BLaER1 (cell line): ENCODE results near the gene CHD9.

ENCODE experiments used
- H3K27ac ChIP-seq: shearing (Covaris generic); formaldehyde crosslinking; 2 replicates; pipeline ENCODE4 v1.8.1; 2022
- H3K27me3 ChIP-seq: shearing (Covaris generic); formaldehyde crosslinking; 2 replicates; pipeline ENCODE4 v1.8.1; 2022
- H3K36me3 ChIP-seq: shearing (Covaris generic); formaldehyde crosslinking; 2 replicates; pipeline ENCODE4 v1.8.1; 2022
- H3K4me1 ChIP-seq: shearing (Covaris generic); formaldehyde crosslinking; 2 replicates; pipeline ENCODE4 v1.8.1; 2022
- H3K4me2 ChIP-seq: shearing (Covaris generic); formaldehyde crosslinking; 2 replicates; pipeline ENCODE4 v1.8.1; 2022
- H3K4me3 ChIP-seq: shearing (Covaris generic); formaldehyde crosslinking; 2 replicates; pipeline ENCODE4 v1.8.1; 2022
- H3K9ac ChIP-seq: shearing (Covaris generic); formaldehyde crosslinking; 2 replicates; pipeline ENCODE4 v1.8.1; 2022
- H3K9me3 ChIP-seq: shearing (Covaris generic); formaldehyde crosslinking; 2 replicates; pipeline ENCODE4 v1.8.1; 2022
- H4K20me1 ChIP-seq: shearing (Covaris generic); formaldehyde crosslinking; 2 replicates; pipeline ENCODE4 v1.8.1; 2022
- Cebpa-rat ChIP-seq: shearing (Covaris generic); IDR thresholded peaks from 2 replicates; pipeline ENCODE4 v1.8.1; 2022

CHD9 gene

DNA sequence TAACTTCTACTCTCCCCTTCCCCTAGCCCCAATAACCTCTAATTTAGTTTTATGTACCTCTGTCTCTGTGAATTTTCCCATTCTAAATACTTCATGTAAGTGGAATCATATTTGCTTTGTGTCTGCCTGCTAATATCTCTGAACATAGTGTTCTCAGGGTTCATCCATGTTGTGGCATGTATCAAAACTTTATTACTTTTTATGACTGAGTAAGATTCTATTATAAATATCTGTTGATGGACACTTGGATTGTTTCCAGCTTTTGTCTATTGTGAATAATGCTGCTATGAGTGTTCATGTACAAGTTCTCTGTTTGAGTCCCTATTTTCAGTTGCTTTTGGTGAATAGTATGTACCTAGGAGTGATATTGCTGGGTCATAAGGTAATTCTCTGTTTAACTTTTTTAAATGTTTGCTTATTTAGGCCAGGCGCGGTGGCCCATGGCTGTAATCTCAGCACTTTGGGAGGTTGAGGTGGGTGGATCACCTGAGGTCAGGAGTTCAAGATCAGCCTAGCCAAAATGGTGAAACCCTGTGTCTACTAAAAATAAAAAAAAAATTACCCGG lies 92.8 kb downstream of the CHD9 start:
- peaks cover 18% of the 10 kb centered on the region for H3K36me3 ChIP-seq
- peaks cover 34% of the 10 kb centered on the region for H3K9me3 ChIP-seq
- no peak overlapping the region for H3K4me2 ChIP-seq
- no peak overlapping the region for H3K4me3 ChIP-seq
- H3K27ac ChIP-seq: no peak overlapping the region
- peaks cover 19% of the 10 kb centered on the region; the same call in 1 of the 2 replicates for H4K20me1 ChIP-seq
- no peaks in the 10 kb centered on the region for H3K27me3 ChIP-seq
- TF ChIP-seq Cebpa-rat: no peak
- H3K9ac ChIP-seq: no peak overlapping the region
- H3K4me1 ChIP-seq: no peaks in the 10 kb centered on the region

DNA sequence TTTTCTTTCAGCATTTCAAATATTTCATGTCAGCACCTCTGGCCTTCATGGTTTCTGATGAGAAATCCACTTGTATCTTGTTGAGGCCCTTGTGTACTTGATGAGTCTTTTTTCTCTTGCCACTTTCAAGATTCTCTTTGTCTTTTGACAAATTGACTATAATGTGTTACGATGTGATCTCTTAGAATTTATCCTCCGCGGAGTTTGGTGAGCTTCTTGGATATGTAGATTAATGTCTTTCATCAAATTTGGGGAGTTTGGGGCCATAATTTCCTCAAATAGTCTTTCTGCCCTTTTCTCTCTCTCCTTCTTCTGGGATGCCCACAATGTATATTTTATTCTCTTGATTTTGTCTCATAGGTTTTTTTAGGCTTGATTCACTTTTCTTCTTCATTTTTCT lies 96.0 kb downstream of the CHD9 start:
- no peak overlapping the region for H3K4me2 ChIP-seq
- H3K9me3 ChIP-seq: peaks cover 34% of the 10 kb centered on the region
- no peaks in the 10 kb centered on the region for H3K27me3 ChIP-seq
- no peak overlapping the region for H3K4me3 ChIP-seq
- H3K4me1 ChIP-seq: no peaks in the 10 kb centered on the region
- peaks cover 45% of the 10 kb centered on the region for H4K20me1 ChIP-seq
- H3K27ac ChIP-seq: no peak overlapping the region
- no peak for TF ChIP-seq Cebpa-rat
- no peak overlapping the region for H3K9ac ChIP-seq
- peaks cover 20% of the 10 kb centered on the region for H3K36me3 ChIP-seq

DNA sequence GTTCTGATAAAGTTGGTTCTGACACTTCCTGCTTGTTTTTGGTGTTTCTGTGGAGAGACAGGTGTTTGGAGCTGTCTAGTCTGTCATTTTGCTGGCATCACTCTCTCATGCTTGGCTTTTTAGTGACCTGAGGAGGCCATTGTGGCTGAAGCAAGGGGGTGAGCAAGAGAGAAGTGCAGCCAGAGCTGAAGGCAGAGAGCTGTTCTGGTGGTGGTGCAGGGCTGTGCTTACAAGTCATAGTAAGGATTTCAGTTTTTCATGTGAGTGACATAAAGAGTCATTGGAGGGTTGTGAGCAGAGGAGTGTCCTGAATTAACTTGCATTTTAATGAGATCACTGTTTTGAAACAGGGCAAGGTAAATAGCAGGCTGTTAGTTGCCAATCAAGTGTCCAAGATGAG lies 97.5 kb downstream of the CHD9 start:
- H3K27ac ChIP-seq: no peak overlapping the region
- TF ChIP-seq Cebpa-rat: no peak
- H3K4me3 ChIP-seq: no peak overlapping the region

DNA sequence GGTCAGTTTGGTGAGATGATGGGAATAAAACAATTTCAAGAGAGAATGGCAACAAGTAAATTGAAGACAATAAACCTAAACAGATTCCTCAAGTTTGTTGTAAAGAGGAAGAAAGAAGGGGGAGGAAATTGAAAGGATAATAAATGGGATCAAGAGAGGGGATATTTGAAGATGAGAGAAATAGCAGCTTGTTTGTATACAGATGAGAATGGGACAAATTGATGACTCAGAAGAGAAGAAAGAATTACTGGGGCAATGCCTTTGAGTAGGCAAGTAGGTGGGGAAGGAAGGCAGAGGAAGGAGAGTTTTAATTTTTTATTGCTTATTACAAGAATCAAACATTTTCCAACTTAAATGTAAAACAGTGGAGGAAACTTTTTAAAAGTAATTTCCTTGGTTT lies 98.3 kb downstream of the CHD9 start:
- Histone ChIP-seq H3K4me2 (no peak overlapping the region), H3K36me3 (peaks cover 30% of the 10 kb centered on the region), H3K9me3 (peaks cover 28% of the 10 kb centered on the region), H3K4me1 (no peaks in the 10 kb centered on the region), H3K9ac (no peak overlapping the region), H3K27ac (no peak overlapping the region), H3K27me3 (no peaks in the 10 kb centered on the region), H3K4me3 (no peak overlapping the region), H4K20me1 (peaks cover 46% of the 10 kb centered on the region)
- TF ChIP-seq Cebpa-rat: no peak

More for the DNA sequence above, 97.5 kb downstream of the CHD9 start:
- peaks cover 48% of the 10 kb centered on the region for H4K20me1 ChIP-seq
- peaks cover 35% of the 10 kb centered on the region for H3K36me3 ChIP-seq
- no peaks in the 10 kb centered on the region for H3K27me3 ChIP-seq
- no peak overlapping the region for H3K4me2 ChIP-seq
- peaks cover 34% of the 10 kb centered on the region for H3K9me3 ChIP-seq
- no peaks in the 10 kb centered on the region for H3K4me1 ChIP-seq
- no peak overlapping the region for H3K9ac ChIP-seq

DNA sequence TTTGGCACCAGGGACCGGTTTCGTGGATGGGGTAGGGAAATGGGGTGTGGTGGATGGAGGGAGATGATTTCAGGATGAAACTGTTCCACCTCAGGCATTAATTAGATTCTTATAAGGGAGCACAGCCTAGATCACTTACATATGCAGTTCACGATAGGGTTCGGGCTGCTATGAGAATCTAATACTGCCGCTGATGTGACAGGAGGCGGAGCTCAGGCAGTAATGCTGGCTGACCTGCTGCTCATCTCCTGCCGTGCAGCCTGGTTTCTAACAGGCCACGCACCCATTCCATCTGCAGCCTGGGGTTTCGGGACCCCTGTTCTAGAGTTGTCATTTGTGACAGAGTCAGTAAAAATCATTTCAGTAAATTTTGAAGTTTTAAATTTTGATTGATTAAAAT lies 99.7 kb downstream of the CHD9 start:
- no peak for TF ChIP-seq Cebpa-rat
- Histone ChIP-seq H3K9me3 (peaks cover 15% of the 10 kb centered on the region), H3K36me3 (peaks cover 28% of the 10 kb centered on the region), H3K4me2 (no peak overlapping the region), H3K9ac (no peak overlapping the region), H3K4me1 (no peaks in the 10 kb centered on the region), H3K27me3 (no peaks in the 10 kb centered on the region), H3K27ac (no peak overlapping the region), H3K4me3 (no peak overlapping the region), H4K20me1 (peaks cover 57% of the 10 kb centered on the region)

DNA sequence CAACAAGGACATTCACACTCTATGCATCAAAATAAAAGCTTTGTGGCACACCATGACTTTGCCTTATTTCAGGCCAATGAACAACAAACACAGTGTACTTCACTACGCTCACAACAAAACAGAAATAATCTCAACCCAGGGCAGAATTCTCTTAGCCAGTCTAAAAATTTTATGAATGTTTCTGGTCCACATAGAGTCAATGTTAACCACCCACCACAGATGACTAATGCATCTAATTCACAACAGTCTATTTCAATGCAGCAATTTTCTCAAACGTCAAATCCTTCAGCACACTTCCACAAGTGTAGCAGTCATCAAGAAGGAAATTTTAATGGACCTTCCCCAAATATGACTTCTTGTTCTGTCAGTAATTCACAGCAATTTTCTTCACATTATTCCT lies 101.7 kb downstream of the CHD9 start:
- H3K4me2 ChIP-seq: no peak overlapping the region
- TF ChIP-seq Cebpa-rat: no peak
- H3K4me1 ChIP-seq: no peaks in the 10 kb centered on the region
- H3K9ac ChIP-seq: no peak overlapping the region
- peaks cover 66% of the 10 kb centered on the region for H4K20me1 ChIP-seq
- peaks cover 27% of the 10 kb centered on the region for H3K36me3 ChIP-seq
- H3K9me3 ChIP-seq: no peaks in the 10 kb centered on the region
- H3K4me3 ChIP-seq: no peak overlapping the region
- H3K27me3 ChIP-seq: no peaks in the 10 kb centered on the region
- H3K27ac ChIP-seq: no peak overlapping the region

DNA sequence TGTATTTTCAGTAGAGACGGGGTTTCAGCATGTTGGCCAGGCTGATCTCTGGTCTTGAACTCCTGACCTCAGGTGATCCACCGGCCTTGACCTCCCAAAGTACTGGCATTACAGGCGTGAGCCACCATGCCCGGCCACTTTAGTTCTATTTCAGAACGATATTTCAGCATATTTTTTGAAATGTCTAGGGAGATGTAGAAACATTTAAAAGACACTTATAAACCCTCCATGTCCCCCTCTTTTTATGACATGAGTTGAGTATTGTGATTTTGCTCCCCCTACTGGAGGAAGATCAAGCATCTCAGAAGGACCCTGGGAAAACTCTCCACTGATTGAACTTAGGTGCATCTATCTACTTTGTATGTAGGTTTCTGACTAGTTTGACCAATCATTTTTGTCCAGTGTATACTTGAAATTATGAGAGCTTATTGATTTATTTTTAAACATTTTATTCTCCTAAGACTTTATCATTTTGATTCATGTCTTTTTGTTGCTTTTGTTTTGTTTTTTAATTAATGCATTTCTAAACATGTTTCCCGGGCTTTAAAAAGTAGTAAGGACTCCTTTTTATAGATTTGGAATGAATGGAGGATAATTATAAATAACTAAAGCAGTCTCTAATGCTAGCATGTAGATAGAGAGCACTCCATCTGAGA lies 105.1 kb downstream of the CHD9 start:
- Histone ChIP-seq H3K9me3 (no peaks in the 10 kb centered on the region), H3K27ac (no peak overlapping the region), H3K4me3 (no peak overlapping the region), H3K27me3 (no peaks in the 10 kb centered on the region), H4K20me1 (peaks cover 59% of the 10 kb centered on the region; the same call in 1 of the 2 replicates), H3K9ac (no peak overlapping the region), H3K36me3 (peaks cover 47% of the 10 kb centered on the region), H3K4me1 (no peaks in the 10 kb centered on the region), H3K4me2 (no peak overlapping the region)
- TF ChIP-seq Cebpa-rat: no peak

DNA sequence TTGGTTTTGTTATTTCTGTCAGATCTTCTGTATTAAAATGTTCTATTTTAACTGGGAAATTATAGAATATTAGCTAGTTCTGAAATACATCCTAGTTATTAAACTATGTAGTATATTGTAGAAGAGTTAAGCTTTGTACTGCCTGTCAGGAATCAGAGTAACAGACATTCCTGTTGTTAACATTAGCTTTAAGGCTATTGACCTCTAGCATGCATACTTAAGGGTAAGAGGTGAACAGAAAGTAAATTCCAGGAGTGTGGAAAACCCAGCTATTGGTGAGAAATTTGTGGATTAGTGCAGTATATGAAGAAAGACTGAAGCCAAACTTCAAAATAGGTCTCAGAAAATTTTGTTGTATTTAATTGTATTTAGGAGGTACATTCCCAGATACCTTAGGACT lies 111.3 kb downstream of the CHD9 start:
- H3K4me3 ChIP-seq: no peak overlapping the region
- H3K27me3 ChIP-seq: no peaks in the 10 kb centered on the region
- TF ChIP-seq Cebpa-rat: no peak
- no peak overlapping the region for H3K9ac ChIP-seq
- H3K36me3 ChIP-seq: peaks cover 28% of the 10 kb centered on the region
- H3K9me3 ChIP-seq: no peaks in the 10 kb centered on the region
- H3K4me1 ChIP-seq: no peaks in the 10 kb centered on the region
- no peak overlapping the region for H3K27ac ChIP-seq
- no peak overlapping the region for H3K4me2 ChIP-seq
- peaks cover 39% of the 10 kb centered on the region; the same call in 1 of the 2 replicates for H4K20me1 ChIP-seq

DNA sequence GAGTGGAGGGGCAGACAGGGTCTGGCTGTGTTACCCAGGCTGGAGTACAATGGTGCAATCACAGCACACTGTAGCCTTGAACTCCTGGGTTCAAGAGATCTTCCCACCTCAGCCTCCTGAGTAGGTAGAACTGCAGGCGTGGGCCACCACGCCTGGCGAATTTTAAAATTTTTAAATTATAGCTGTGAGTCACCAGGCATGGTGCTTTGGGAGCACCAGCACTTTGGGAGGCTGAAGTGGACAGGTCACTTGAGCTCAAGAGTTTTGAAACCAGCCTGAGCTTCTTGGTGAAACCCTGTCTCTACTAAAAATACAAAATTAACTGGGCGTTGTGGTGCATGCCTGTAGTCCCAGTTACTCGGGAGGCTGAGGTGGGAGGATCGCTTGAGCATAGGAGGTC lies 114.0 kb downstream of the CHD9 start:
- Histone ChIP-seq H3K36me3 (peaks cover 18% of the 10 kb centered on the region), H3K9me3 (no peaks in the 10 kb centered on the region), H3K4me2 (no peak overlapping the region)

DNA sequence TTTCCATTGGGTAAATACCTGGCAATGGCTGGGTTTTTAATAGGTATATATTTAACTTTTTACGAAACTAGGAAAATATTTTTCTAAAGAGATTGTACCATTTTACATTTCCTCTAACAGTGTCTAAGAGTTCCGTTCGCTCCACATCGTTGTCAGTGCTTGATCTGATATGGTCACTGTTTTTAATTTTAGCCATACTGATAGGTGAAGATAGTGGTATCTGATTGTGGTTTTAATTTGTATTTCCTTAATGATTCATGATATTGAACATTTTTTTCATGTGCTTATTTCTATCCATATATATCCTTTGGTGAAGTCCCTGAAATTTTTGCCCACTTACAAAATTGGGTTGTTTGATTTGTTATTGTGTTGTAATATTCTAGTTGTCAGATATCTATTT lies 117.7 kb downstream of the CHD9 start:
- H3K4me2 ChIP-seq: no peak overlapping the region
- H3K9ac ChIP-seq: no peak overlapping the region
- H3K27ac ChIP-seq: no peak overlapping the region
- no peak overlapping the region for H3K4me3 ChIP-seq
- H4K20me1 ChIP-seq: peaks cover 19% of the 10 kb centered on the region; the same call in 1 of the 2 replicates
- peaks cover 7% of the 10 kb centered on the region; the same call in 1 of the 2 replicates for H3K4me1 ChIP-seq
- H3K27me3 ChIP-seq: no peaks in the 10 kb centered on the region
- H3K36me3 ChIP-seq: peaks cover 33% of the 10 kb centered on the region
- TF ChIP-seq Cebpa-rat: no peak
- no peaks in the 10 kb centered on the region for H3K9me3 ChIP-seq

More for the DNA sequence above, 114.0 kb downstream of the CHD9 start:
- Histone ChIP-seq H3K4me1 (0 out of 2 replicates have a peak, but pooled peaks cover 3% of the 10 kb centered on the region), H3K27me3 (no peaks in the 10 kb centered on the region), H3K4me3 (no peak overlapping the region), H3K27ac (no peak overlapping the region), H3K9ac (no peak overlapping the region), H4K20me1 (peaks cover 38% of the 10 kb centered on the region; the same call in 1 of the 2 replicates)
- no peak for TF ChIP-seq Cebpa-rat
